Sigmoid colon (tissue), 3 donors: ENCODE measurements around the gene RAC2.

ENCODE experiments used
- POLR2A ChIP-seq, 2 donors: fragments of 450-650 bp; IDR thresholded peaks; one replicate each; pipeline ENCODE4 v1.6.1; 2016; ENCODE audit warnings: antibody characterized with exemption in 2 of 2, mild to moderate bottlenecking in 2 of 2, moderate library complexity in 2 of 2
- TF ChIP-seq, protein P1 (sequence below), 4 experiments: fragments of 450-650 bp in 3 of 4; fragments of 200-600 bp in 1 of 4; IDR thresholded peaks; one replicate each; pipeline ENCODE4 v1.5.1; 2016 to 2019; ENCODE audit warnings: antibody characterized with exemption in 4 of 4, mild to moderate bottlenecking in 3 of 4, moderate library complexity in 2 of 4

- TF ChIP-seq, protein P1, sequence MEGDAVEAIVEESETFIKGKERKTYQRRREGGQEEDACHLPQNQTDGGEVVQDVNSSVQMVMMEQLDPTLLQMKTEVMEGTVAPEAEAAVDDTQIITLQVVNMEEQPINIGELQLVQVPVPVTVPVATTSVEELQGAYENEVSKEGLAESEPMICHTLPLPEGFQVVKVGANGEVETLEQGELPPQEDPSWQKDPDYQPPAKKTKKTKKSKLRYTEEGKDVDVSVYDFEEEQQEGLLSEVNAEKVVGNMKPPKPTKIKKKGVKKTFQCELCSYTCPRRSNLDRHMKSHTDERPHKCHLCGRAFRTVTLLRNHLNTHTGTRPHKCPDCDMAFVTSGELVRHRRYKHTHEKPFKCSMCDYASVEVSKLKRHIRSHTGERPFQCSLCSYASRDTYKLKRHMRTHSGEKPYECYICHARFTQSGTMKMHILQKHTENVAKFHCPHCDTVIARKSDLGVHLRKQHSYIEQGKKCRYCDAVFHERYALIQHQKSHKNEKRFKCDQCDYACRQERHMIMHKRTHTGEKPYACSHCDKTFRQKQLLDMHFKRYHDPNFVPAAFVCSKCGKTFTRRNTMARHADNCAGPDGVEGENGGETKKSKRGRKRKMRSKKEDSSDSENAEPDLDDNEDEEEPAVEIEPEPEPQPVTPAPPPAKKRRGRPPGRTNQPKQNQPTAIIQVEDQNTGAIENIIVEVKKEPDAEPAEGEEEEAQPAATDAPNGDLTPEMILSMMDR (IDR thresholded peaks at IDR 0.05) = no peak
- no peak for TF ChIP-seq POLR2A (IDR thresholded peaks at IDR 0.05)
Measured at GRCh38 chr22:37275134-37275533, 31.1 kb upstream of the RAC2 start.
